GM18909 (cell line): ENCODE results near the gene AXIN1.

ENCODE experiments used
- ATAC-seq: cut with Tn5 transposase; IDR thresholded peaks from one replicate; pipeline ENCODE4 v1.9.1; 2021; ENCODE audit warnings: mild to moderate bottlenecking; ENCODE audit not compliant: unreplicated experiment, poor library complexity

Gene AXIN1

DNA sequence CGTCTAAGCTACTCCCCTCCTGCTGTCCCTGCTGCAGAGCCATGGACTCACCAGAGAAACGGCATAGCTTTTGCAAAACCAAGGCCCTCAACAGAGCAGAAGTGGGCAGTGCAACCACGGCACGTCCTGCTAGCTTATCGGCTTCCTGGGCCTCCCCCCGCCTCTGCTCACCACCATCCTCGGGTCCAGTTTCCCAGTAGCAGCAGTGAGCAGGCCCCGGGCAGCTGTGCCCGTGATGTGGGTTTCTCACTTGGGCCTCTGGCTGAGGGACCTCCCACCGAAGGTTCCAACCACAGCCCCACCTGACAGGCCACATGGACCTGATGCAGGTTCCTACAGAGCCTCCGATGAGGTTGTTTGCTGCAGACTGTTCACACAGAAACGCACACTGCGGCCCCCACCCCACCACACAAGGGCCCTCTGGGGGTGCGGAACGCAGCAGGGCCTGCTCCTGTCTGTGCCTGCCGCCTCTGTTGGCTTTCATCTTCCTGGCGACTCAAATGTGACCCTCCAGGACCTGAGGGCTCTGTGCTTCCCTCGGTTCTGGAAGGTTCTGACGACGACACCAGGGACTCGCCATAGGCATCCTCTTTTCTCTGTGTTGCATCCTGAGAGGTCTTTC lies 44.7 kb downstream of the AXIN1 start:
- no peak for ATAC-seq

DNA sequence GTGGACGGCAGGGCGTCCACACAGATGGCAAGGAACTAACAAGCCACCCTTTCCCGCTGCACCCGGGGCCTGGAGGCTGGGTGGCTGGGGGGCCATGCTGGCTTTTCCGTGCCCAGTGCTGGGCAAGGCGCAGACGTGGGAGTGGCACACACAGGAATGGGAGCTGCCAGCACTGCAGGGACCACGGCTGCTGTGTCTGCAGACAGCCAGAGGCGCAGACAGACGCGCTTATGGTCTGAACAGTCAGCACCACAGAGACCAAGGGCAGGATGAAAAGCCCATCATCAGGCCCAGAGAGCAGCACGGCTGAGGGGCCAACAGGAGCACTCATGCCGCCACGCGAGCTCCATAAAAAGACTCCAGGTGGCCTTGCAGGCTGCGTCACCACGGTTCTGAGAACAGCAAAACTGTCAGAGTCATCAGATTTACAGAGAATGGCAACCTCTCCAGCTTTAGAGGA lies 45.6 kb downstream of the AXIN1 start:
- no peak for ATAC-seq

DNA sequence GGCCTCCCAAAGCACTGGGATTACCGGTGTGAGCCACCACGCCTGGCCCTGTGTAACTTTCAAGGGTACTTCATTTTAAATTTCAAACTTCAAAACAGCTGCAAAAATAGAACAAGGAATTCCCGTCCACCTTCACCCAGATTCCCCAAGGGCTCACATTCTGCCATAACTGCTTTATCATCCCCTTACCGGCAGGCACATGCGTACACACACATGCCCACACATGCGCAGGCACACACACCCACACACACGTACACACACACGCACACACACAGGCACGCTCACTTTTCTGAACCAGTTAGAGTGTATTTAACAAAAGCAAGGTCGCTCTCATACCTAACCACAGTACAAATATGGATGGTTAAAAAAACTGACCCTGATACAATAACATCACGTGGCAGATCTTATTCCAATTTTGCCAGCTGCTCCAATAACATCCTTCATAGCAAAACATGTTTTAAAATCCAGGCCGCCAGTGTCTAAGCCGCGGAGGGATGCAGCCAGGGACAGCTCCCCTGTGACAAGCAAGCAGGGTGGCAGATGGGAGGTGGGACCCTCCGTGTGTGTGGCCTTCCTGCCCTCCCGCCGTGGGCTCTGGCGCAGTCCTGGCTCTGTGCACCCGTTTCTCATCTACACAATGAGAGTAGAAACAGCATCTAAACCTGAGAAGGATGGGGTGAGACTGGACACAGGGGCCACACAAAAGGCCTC lies 46.5 kb downstream of the AXIN1 start:
- ATAC-seq, result no peak

GRCh38 chr16:303760-304505 lies 48.6 kb downstream of the AXIN1 start:
- no peak for ATAC-seq

DNA sequence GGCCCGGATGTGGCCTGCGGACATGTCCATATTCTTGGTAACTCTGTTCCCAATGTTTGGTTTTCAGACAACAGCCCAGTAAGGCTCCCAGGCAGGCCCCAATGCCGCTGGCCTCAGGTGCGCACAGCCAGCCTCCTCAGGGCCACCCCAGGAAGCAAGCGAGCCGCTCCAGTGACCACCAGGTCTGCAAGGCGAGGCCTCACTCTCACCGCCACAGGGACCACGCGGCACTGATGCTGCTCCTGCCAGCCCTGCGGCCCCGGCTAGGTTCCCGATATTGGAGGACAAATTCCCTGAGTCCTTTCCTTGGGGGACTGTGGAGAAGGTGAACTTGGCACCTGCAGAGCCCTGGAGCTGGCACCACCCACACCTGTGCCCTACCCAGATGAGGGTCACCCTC lies 50.6 kb downstream of the AXIN1 start:
- no peak for ATAC-seq

DNA sequence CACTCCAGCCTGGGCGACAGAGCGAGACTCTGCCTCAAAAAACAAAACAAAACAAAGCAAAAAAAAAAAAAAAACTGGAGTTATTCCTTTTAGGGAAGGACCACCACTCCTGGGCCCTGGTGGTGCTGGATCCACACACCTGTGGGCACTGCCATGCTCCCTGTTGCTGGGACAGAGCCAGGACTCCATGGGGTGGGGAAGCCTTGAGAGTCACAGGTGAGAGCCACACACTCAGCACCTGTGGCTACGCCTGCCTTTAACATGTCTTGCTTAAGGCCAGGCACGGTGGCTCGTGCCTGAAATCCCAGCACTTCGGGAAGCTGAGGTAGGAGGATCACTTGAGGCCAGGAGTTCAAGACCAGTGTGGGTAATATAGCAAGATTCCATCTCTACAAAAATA lies 51.3 kb downstream of the AXIN1 start:
- no peak for ATAC-seq

- ATAC-seq, result no peak
Observed at GRCh38 chr16:297832-298231, 54.7 kb downstream of the AXIN1 start.

DNA sequence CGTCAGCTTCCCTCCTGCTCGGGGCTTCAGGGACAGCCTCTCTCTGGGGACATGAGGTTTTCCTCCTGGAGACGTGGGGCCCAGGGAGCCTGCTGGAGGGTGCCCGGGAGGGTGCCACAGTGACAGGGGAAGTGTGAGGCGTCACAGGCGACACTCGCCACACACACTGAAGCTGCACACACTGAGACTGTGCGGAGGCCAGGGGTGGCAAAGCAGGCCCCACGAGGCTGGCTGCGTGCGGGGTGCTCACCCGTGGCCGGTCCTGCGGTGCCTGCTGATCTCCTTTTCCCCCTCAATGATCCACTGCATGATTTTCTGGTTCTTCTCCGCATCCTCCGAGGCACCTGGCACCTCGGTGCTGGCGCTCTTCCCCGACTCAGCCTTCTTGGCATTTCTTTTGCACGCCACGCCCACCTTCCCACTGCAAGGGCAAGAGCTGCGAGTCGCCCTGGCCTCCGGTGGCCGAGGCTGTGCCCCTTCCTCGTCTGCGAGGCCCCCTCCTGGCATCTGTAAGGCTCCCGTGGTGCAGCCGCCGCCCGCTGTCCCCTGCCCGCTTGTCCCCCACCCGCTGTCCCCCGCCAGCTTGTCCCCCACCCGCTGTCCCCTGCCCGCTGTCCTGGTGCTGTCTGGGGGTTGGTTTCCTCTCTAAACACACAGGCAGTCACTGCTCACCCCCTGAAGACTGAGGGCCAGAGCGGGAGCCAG lies 55.6 kb downstream of the AXIN1 start:
- no peak for ATAC-seq

- ATAC-seq, result no peak
Observed at GRCh38 chr16:296276-296675, 56.2 kb downstream of the AXIN1 start.

DNA sequence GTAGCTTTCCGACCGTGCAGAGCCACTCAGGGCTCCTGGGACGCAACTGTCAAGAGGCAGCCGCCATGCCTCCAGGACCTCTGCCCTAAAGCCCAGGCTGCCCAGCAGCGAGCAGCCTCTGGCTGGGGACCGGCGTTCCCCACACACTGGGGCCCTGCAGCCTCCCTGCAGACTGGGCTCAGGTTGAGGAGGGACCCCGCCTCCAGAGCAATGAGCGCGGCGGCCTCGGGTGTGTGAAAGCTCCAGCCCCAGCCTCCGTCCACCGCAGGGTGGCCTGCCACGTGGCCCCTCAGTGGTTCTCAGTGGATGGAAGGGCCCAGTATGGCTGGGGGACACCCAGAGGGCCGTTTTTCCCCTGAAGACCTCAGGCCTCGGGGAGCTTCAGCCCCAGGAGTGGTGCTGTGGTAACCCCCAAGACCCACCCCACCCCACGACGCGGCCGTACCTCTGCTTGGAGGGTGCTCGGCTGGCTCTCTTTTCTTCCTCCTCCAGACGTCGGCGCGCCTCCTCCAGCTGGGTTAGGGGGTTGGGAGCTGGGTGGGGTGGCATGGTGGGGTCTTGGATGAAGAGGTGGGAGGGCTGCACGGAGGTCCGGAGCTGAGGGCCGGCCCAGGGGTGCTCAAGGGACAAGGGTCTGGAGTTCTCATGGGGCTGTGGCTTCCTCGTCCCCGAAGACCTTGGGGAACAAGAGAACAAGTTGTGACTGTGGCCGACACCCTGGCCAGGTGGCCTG lies 59.3 kb downstream of the AXIN1 start:
- no peak for ATAC-seq

DNA sequence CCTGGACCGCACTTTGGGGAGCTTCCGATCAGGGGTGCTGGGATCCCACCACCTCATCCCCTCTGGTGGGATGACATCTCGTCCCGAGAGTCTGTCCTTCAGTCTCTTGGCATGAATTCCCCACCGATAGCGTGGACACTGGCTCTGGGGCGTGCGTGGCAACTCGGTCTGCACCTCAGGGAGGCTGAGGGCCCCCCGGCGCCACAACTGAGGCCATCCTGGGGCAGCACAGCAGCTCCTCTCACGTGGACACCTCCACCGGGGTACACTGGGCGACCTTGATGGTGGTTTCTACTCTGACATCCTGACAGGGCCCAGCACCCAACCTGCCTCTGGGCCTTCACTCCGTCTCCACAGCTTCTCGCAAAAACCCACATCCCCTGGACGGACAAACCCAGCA lies 61.0 kb downstream of the AXIN1 start:
- ATAC-seq, result no peak

DNA sequence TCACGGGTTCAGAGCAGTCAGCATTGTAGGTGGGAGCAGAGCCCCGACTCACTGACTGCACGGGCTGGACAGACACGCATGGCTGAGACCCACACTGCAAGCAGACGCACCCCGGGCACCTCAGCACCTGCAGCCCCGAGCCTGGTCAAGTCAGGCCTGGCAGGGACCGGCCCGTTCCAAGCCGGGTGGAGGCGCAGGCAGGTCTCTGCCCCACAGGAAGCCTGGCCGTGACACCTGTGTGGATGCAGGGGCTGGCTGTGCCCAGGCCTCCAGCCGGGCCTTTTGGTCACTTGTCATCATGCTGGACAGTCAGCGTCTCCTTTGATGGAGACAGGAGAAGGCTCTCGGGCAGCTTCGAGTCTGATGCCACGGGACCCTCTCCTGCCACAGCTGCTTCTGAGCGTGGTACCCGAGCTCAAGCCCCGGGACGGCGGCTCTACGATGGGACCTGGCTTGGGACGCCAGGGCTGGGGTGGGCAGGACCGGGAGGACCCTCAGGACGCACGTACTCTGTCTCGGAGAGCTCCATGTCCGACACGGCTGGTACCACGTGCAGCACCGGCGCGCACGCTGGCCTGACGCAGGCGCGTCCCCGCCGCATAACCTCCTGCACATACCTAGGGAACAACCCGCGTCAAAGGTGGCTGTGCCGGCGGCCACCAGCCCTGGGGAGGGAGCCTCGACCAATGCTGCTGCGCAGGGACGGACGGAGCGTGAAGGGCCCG lies 61.7 kb downstream of the AXIN1 start:
- ATAC-seq, result no peak

- ATAC-seq, result no peak
Observed at GRCh38 chr16:290015-290680, 62.4 kb downstream of the AXIN1 start.

- ATAC-seq, result no peak
Observed at GRCh38 chr16:289395-289997, 63.0 kb downstream of the AXIN1 start.

DNA sequence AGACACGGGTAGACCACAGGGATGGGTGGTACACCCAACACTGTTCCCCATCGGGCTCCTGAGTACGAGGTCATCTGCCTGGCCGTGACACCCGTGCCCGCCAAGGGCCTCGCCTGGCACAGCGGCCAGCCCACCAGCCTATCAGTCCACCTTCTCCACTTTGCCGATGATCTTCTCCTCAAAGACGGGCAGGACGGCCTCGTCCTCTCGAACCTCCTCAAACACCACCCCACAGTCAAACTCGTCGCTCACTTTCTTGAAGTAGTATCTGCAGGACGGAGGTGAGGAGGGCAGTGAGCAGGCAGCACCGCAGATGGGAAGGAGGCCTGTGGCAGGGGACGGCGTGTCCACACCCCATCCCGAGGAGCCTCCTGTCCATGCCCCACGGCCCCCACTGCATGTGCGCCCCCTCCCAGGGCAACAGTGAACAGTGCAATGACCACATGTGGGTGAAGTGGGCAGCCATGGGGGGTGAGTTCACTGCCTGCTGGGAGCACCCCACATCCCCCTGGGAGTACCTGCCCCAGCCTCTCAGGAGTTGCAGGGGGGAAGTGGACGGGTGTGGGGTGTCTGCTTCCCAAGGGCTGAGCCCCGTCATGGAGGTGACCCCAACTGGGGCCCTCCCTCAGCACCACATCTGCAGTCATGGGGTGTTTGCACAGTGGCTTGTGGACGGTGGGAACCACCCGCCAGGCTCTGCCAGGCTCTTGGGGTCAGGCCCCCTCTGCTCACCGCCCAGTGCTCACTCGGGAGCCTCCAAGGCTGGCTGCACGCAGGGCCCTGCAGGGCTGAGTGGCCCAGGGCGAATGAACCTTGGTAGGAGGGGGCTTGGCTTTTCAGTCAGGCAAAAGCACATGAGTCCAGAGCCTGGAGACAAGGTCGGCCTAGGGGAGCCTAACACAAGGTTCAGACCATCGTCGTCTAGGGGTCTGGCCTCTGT lies 64.3 kb downstream of the AXIN1 start:
- ATAC-seq, result no peak

DNA sequence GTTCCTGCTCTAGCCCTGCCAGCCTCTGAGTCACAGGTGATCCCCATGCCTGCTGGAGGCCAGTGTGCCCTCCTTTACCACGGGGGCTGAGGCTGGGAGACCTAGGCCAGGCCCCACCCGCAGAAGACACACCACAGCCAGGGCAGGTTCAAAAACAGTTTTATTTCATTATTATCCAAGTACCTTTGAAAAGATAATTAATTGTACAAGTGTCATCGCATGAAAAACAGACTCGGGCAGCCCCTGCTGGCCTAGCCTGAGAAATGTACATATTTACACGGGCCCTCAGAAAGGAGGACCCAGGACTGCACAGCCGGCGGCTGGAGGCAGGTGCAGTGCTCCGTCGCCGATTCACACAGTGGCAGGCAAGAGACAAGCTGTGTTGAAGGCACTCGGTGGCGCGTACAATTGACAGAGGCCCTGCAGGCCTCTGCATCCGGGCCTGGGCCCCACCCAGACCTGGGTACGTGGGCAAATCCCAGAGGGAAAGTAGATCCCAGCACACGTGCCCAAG lies 65.2 kb downstream of the AXIN1 start:
- ATAC-seq, result no peak
